ENCODE data around the gene NOL4L. TPM values are rescaled to one million over a fixed set of nuclear protein-coding genes. Genes with fewer than 3 reads are reported as not detected.

Gene NOL4L
- total RNA-seq, 4 donors from 2014 or later, result 18.5 to 29.9 (median 24.8) TPM

GRCh38 chr20:32464401-32465091, 120.6 kb downstream of the NOL4L start:
- Histone ChIP-seq H3K4me1 (peaks cover 9 to 44% of the 10 kb centered on the region in 2 donors), H3K27ac (peak overlapping the region in 1 of 3 donors; percentile 22), H3K27me3 (no peaks in the 10 kb centered on the region), H3K9me3 (no peaks in the 10 kb centered on the region), H3K4me3 (replicated peaks in 1 of 3) (no peak overlapping the region), H3K36me3 (no peaks in the 10 kb centered on the region)
- no peak for DNase-seq
- intact Hi-C loops (cut with DNase I), result no loop called here
- no peak for TF ChIP-seq CTCF (IDR thresholded peaks at IDR 0.05)
- TF ChIP-seq POLR2A (IDR thresholded peaks at IDR 0.05), result no peak
- WGBS, 2 donors, result 90% methylated on average over 16 to 20 of the region's 20 CpGs

- H3K27me3 ChIP-seq, result no peaks in the 10 kb centered on the region
- H3K36me3 ChIP-seq, result no peaks in the 10 kb centered on the region
- TF ChIP-seq POLR2A (IDR thresholded peaks at IDR 0.05), result no peak
- TF ChIP-seq CTCF (IDR thresholded peaks at IDR 0.05), result no peak
- no peak overlapping the region for H3K4me3 ChIP-seq (replicated peaks in 1 of 3)
- H3K9me3 ChIP-seq, result no peaks in the 10 kb centered on the region
- DNase-seq, result no peak
- intact Hi-C loops (cut with DNase I), result no loop called here
- WGBS, 2 donors, result 62 to 86% methylated on average over 15 to 23 of the region's 28 CpGs
- peaks cover 9 to 44% of the 10 kb centered on the region in 2 donors for H3K4me1 ChIP-seq
- peak overlapping the region in 1 of 3 donors; percentile 22 for H3K27ac ChIP-seq
Observed at GRCh38 chr20:32463642-32464400, 121.3 kb downstream of the NOL4L start.

- DNase-seq, result no peak
- Histone ChIP-seq H3K4me3 (replicated peaks in 1 of 3) (no peak overlapping the region), H3K9me3 (no peaks in the 10 kb centered on the region), H3K36me3 (no peaks in the 10 kb centered on the region), H3K27ac (no peak overlapping the region), H3K27me3 (no peaks in the 10 kb centered on the region), H3K4me1 (peaks cover 9 to 40% of the 10 kb centered on the region in 2 donors)
- no peak for TF ChIP-seq CTCF (IDR thresholded peaks at IDR 0.05)
- TF ChIP-seq POLR2A (IDR thresholded peaks at IDR 0.05), result no peak
- intact Hi-C loops (cut with DNase I), result no loop called here
- 87 to 90% methylated on average over 11 to 13 of the region's 15 CpGs for WGBS, 2 donors
Observed at GRCh38 chr20:32462900-32463641, 122.1 kb downstream of the NOL4L start.

GRCh38 chr20:32461836-32462600, 123.1 kb downstream of the NOL4L start:
- H3K36me3 ChIP-seq, result no peaks in the 10 kb centered on the region
- H3K4me1 ChIP-seq, result peaks cover 16 to 39% of the 10 kb centered on the region in 2 donors
- DNase-seq, result no peak
- no peaks in the 10 kb centered on the region for H3K9me3 ChIP-seq
- no peak overlapping the region for H3K4me3 ChIP-seq (replicated peaks in 1 of 3)
- intact Hi-C loops (cut with DNase I), result no loop called here
- no peaks in the 10 kb centered on the region for H3K27me3 ChIP-seq
- no peak for TF ChIP-seq POLR2A (IDR thresholded peaks at IDR 0.05)
- TF ChIP-seq CTCF (IDR thresholded peaks at IDR 0.05), result no peak
- WGBS, 2 donors, result 88 to 93% methylated on average over 13 to 14 of the region's 17 CpGs
- no peak overlapping the region for H3K27ac ChIP-seq

Data from thyroid gland (tissue), 4 donors.